ENCODE results near the gene MTFP1. TPM values are rescaled to one million over a fixed set of nuclear protein-coding genes. Genes with fewer than 3 reads are reported as not detected.
"Not testable (repeated sequence)": the region's sequence is repeated elsewhere in the genome, so short reads cannot be mapped to it uniquely, and the experiment has no call there.

Gene MTFP1
- total RNA-seq, 1 donor from 2014 or later, result 9.9 TPM

GRCh38 chr22:30398685-30399680, 26.6 kb upstream of the MTFP1 start:
- no peak for ATAC-seq
- Histone ChIP-seq H3K27ac (no peak overlapping the region), H3K36me3 (no peaks in the 10 kb centered on the region), H3K27me3 (ENCODE audit: low read depth) (peaks cover 22% of the 10 kb centered on the region), H3K4me3 (no peak overlapping the region), H3K4me1 (peaks cover 30% of the 10 kb centered on the region), H3K9me3 (no peaks in the 10 kb centered on the region)
- DNase-seq, result no peak
- TF ChIP-seq CTCF (IDR thresholded peaks at IDR 0.05), result no peak
- intact Hi-C loops (cut with DNase I), result no loop called here

- H3K27me3 ChIP-seq (ENCODE audit: low read depth), result peaks cover 22% of the 10 kb centered on the region
- H3K4me3 ChIP-seq, result no peak overlapping the region
- DNase-seq, result no peak
- ATAC-seq, result no peak
- no peaks in the 10 kb centered on the region for H3K36me3 ChIP-seq
- intact Hi-C loops (cut with DNase I), result no loop called here
- H3K27ac ChIP-seq, result no peak overlapping the region
- peaks cover 30% of the 10 kb centered on the region for H3K4me1 ChIP-seq
- no peaks in the 10 kb centered on the region for H3K9me3 ChIP-seq
- TF ChIP-seq CTCF (IDR thresholded peaks at IDR 0.05), result no peak
Measured at GRCh38 chr22:30399718-30400117, 25.9 kb upstream of the MTFP1 start.

GRCh38 chr22:30400159-30400558, 25.4 kb upstream of the MTFP1 start:
- no peak for TF ChIP-seq CTCF (IDR thresholded peaks at IDR 0.05)
- no peak overlapping the region for H3K4me3 ChIP-seq
- no peak overlapping the region for H3K27ac ChIP-seq
- peaks cover 30% of the 10 kb centered on the region for H3K4me1 ChIP-seq
- no peak for DNase-seq
- H3K27me3 ChIP-seq (ENCODE audit: low read depth), result peaks cover 22% of the 10 kb centered on the region
- intact Hi-C loops (cut with DNase I), result no loop called here
- H3K9me3 ChIP-seq, result no peaks in the 10 kb centered on the region
- no peak for ATAC-seq
- no peaks in the 10 kb centered on the region for H3K36me3 ChIP-seq

- H3K36me3 ChIP-seq; ATAC-seq; DNase-seq; H3K4me3 ChIP-seq; H3K27ac ChIP-seq; H3K9me3 ChIP-seq; intact Hi-C loops (cut with DNase I): not testable (repeated sequence)
- Histone ChIP-seq H3K27me3 (ENCODE audit: low read depth) (peaks cover 22% of the 10 kb centered on the region), H3K4me1 (peaks cover 29% of the 10 kb centered on the region)
Measured at GRCh38 chr22:30401024-30401423, 24.5 kb upstream of the MTFP1 start.

- intact Hi-C loops (cut with DNase I), result no loop called here
- TF ChIP-seq CTCF (IDR thresholded peaks at IDR 0.05), result no peak
- Histone ChIP-seq H3K9me3 (no peaks in the 10 kb centered on the region), H3K27me3 (ENCODE audit: low read depth) (peaks cover 12% of the 10 kb centered on the region), H3K36me3 (peaks cover 8% of the 10 kb centered on the region), H3K27ac (no peak overlapping the region), H3K4me1 (peaks cover 18% of the 10 kb centered on the region), H3K4me3 (no peak overlapping the region)
- DNase-seq, result no peak
- ATAC-seq, result no peak
Measured at GRCh38 chr22:30402028-30402765, 23.4 kb upstream of the MTFP1 start.

- intact Hi-C loops (cut with DNase I); DNase-seq; H3K9me3 ChIP-seq; H3K4me3 ChIP-seq; H3K27me3 ChIP-seq (ENCODE audit: low read depth); H3K27ac ChIP-seq; ATAC-seq: not testable (repeated sequence)
- Histone ChIP-seq H3K4me1 (peaks cover 13% of the 10 kb centered on the region), H3K36me3 (peaks cover 13% of the 10 kb centered on the region)
Measured at GRCh38 chr22:30402766-30403104, 22.8 kb upstream of the MTFP1 start.

All from lower lobe of right lung (tissue), 2 donors.